22Rv1 (cell line): ENCODE results near the gene BEND6.

ENCODE experiments used
- ZFX ChIP-seq: fragments of 450-650 bp; IDR thresholded peaks from 2 replicates; pipeline ENCODE4 v1.6.1; 2017; ENCODE audit warnings: antibody characterized with exemption, borderline replicate concordance
- TF ChIP-seq, protein P1 (sequence below): fragments of 450-650 bp; IDR thresholded peaks from 2 replicates; pipeline ENCODE4 v1.5.1; 2017; ENCODE audit warnings: mild to moderate bottlenecking

DNA sequence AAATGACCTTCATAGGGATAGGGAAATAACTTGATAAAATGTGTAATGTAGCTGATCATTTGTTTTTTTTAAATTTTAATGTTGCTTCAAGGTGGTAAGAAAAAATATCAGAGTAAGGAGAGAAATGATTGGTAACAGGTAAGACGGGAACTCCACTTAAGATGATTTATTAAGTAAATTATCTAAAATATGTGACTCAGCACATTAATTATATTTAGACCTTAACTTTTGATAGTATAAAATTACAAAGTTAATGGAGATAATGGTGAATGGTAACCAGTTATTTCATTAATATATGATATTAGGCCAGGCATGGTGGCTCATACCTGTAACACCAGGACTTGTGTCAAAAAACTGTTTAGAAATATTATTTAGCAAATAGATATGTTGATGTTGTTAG, 10.2 kb downstream of the BEND6 start:
- TF ChIP-seq, protein P1, sequence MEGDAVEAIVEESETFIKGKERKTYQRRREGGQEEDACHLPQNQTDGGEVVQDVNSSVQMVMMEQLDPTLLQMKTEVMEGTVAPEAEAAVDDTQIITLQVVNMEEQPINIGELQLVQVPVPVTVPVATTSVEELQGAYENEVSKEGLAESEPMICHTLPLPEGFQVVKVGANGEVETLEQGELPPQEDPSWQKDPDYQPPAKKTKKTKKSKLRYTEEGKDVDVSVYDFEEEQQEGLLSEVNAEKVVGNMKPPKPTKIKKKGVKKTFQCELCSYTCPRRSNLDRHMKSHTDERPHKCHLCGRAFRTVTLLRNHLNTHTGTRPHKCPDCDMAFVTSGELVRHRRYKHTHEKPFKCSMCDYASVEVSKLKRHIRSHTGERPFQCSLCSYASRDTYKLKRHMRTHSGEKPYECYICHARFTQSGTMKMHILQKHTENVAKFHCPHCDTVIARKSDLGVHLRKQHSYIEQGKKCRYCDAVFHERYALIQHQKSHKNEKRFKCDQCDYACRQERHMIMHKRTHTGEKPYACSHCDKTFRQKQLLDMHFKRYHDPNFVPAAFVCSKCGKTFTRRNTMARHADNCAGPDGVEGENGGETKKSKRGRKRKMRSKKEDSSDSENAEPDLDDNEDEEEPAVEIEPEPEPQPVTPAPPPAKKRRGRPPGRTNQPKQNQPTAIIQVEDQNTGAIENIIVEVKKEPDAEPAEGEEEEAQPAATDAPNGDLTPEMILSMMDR, result no peak
- no peak for TF ChIP-seq ZFX
